Brain microvascular endothelial cell (primary cell): ENCODE measurements around the gene CLEC5A.
"Not testable (repeated sequence)": the region's sequence is repeated elsewhere in the genome, so short reads cannot be mapped to it uniquely, and the experiment has no call there.

Source experiments
- DNase-seq: peaks from one replicate; pipeline ENCODE4 v3.0.0-alpha.2; 2020
- H3K27ac ChIP-seq: fragments of 250-450 bp; sonication (Bioruptor Pico); 2 replicates; pipeline ENCODE4 v1.5.1; 2020; ENCODE audit warnings: mild to moderate bottlenecking, moderate library complexity
- H3K27me3 ChIP-seq: fragments of 250-450 bp; sonication (Bioruptor Pico); replicated peaks from 2 replicates; pipeline ENCODE4 v1.5.1; 2020; ENCODE audit warnings: mild to moderate bottlenecking
- H3K36me3 ChIP-seq: fragments of 250-450 bp; sonication (Bioruptor Pico); replicated peaks from 2 replicates; pipeline ENCODE4 v1.5.1; 2020; ENCODE audit warnings: mild to moderate bottlenecking
- H3K4me3 ChIP-seq: 2 replicates; pipeline ENCODE4 v1.5.1; 2011; ENCODE audit warnings: low read depth, mild to moderate bottlenecking, control low read depth, low read length, moderate library complexity
- CTCF ChIP-seq: IDR thresholded peaks from 2 replicates; pipeline ENCODE4 v1.5.1; 2011; ENCODE audit warnings: low read depth, mild to moderate bottlenecking, moderate library complexity, low read length, control low read depth, inconsistent platforms; ENCODE audit errors: missing control alignments
- in situ Hi-C: cut with HindIII; loops from 2 replicates; pipeline ENCODE4 v1.10.0; 2017; ENCODE audit warnings: low sequenced_read_pairs, low pct_ligation_motif_present

Gene CLEC5A

GRCh38 chr7:141986923-141987322 is 40.1 kb upstream of the CLEC5A start:
- TF ChIP-seq CTCF = no peak
- Histone ChIP-seq H3K27ac (no peak overlapping the region), H3K4me3 (no peak overlapping the region), H3K36me3 (no peaks in the 10 kb centered on the region), H3K27me3 (no peaks in the 10 kb centered on the region)
- in situ Hi-C loops = no loop called here
- DNase-seq = no peak

- H3K4me3 ChIP-seq, H3K27ac ChIP-seq, in situ Hi-C loops, DNase-seq, H3K36me3 ChIP-seq, H3K27me3 ChIP-seq: not testable (repeated sequence)
Observed at GRCh38 chr7:141985926-141986325, 39.2 kb upstream of the CLEC5A start.

- DNase-seq = no peak
- no peak for TF ChIP-seq CTCF
- Histone ChIP-seq H3K27ac (no peak overlapping the region), H3K4me3 (no peak overlapping the region), H3K36me3 (no peaks in the 10 kb centered on the region), H3K27me3 (no peaks in the 10 kb centered on the region)
- in situ Hi-C loops = no loop called here
Observed at GRCh38 chr7:141979568-141979967, 32.8 kb upstream of the CLEC5A start.

GRCh38 chr7:141978351-141978750 is 31.6 kb upstream of the CLEC5A start:
- no peak overlapping the region for H3K4me3 ChIP-seq
- in situ Hi-C loops = no loop called here
- no peak for DNase-seq
- no peaks in the 10 kb centered on the region for H3K36me3 ChIP-seq
- no peak overlapping the region for H3K27ac ChIP-seq
- no peaks in the 10 kb centered on the region for H3K27me3 ChIP-seq
- no peak for TF ChIP-seq CTCF

- no peak overlapping the region for H3K4me3 ChIP-seq
- in situ Hi-C loops = no loop called here
Observed at GRCh38 chr7:141976524-141977245, 29.9 kb upstream of the CLEC5A start.

GRCh38 chr7:141975806-141976523 is 29.2 kb upstream of the CLEC5A start:
- in situ Hi-C loops = no loop called here
- H3K4me3 ChIP-seq = peak overlapping the region; percentile 36

More at GRCh38 chr7:141976524-141977245, 29.9 kb upstream of the CLEC5A start:
- no peak for DNase-seq
- no peak for TF ChIP-seq CTCF
- H3K27ac ChIP-seq = no peak overlapping the region
- no peaks in the 10 kb centered on the region for H3K36me3 ChIP-seq
- H3K27me3 ChIP-seq = no peaks in the 10 kb centered on the region

More at GRCh38 chr7:141975806-141976523, 29.2 kb upstream of the CLEC5A start:
- H3K27ac ChIP-seq = no peak overlapping the region
- H3K27me3 ChIP-seq = no peaks in the 10 kb centered on the region
- H3K36me3 ChIP-seq = no peaks in the 10 kb centered on the region
- TF ChIP-seq CTCF = peak; percentile 95
- peak; percentile 57 for DNase-seq
